Hepatocyte (in vitro differentiated cells): ENCODE data around the gene PSMC5. TPM values are rescaled to one million over a fixed set of nuclear protein-coding genes. Genes with fewer than 3 reads are reported as not detected.

Experiments
- DNase-seq: peaks from one replicate; pipeline ENCODE4 v3.0.0-alpha.2; 2016; ENCODE audit warnings: low spot score
- H2AFZ ChIP-seq: fragments of 200-600 bp; sonication (generic); 2 replicates; pipeline ENCODE4 v1.6.0; 2016; ENCODE audit warnings: antibody characterized with exemption, mild to moderate bottlenecking
- H3K27ac ChIP-seq: fragments of 200-600 bp; sonication (generic); 2 replicates; pipeline ENCODE4 v1.5.1; 2016; ENCODE audit warnings: mild to moderate bottlenecking
- H3K27me3 ChIP-seq: fragments of 200-600 bp; sonication (generic); 2 replicates; pipeline ENCODE4 v1.6.1; 2016
- H3K36me3 ChIP-seq: fragments of 200-600 bp; sonication (generic); replicated peaks from 2 replicates; pipeline ENCODE4 v1.5.1; 2016; ENCODE audit warnings: low read depth; ENCODE audit not compliant: insufficient read depth
- H3K4me1 ChIP-seq: fragments of 200-600 bp; sonication (generic); 2 replicates; pipeline ENCODE4 v1.5.1; 2016; ENCODE audit warnings: mild to moderate bottlenecking, moderate library complexity; ENCODE audit not compliant: insufficient read depth
- H3K4me2 ChIP-seq: fragments of 200-600 bp; sonication (generic); 2 replicates; pipeline ENCODE4 v1.6.0; 2016
- H3K4me3 ChIP-seq: fragments of 200-600 bp; sonication (generic); 2 replicates; pipeline ENCODE4 v1.5.1; 2016; ENCODE audit warnings: mild to moderate bottlenecking
- H3K79me2 ChIP-seq: fragments of 200-600 bp; sonication (generic); 2 replicates; pipeline ENCODE4 v1.6.0; 2017; ENCODE audit warnings: mild to moderate bottlenecking
- H3K9me2 ChIP-seq: fragments of 200-600 bp; sonication (generic); replicated peaks from 2 replicates; pipeline ENCODE4 v1.6.0; 2017; ENCODE audit warnings: mild to moderate bottlenecking; ENCODE audit not compliant: insufficient read depth
- H3K9me3 ChIP-seq: fragments of 200-600 bp; sonication (generic); 2 replicates; pipeline ENCODE4 v1.5.1; 2016; ENCODE audit warnings: low read depth, mild to moderate bottlenecking
- H4K20me1 ChIP-seq: fragments of 200-600 bp; sonication (generic); 2 replicates; pipeline ENCODE4 v1.6.0; 2016; ENCODE audit warnings: mild to moderate bottlenecking; ENCODE audit not compliant: insufficient read depth, poor library complexity, severe bottlenecking
- CTCF ChIP-seq: fragments of 200-600 bp; sonication (generic); IDR thresholded peaks from 2 replicates; pipeline ENCODE4 v1.5.1; 2016; ENCODE audit warnings: antibody characterized with exemption, mild to moderate bottlenecking; ENCODE audit not compliant: poor library complexity
- EZH2 ChIP-seq: fragments of 200-600 bp; sonication (generic); IDR thresholded peaks from 2 replicates; pipeline ENCODE4 v1.6.1; 2016; ENCODE audit warnings: antibody characterized with exemption, mild to moderate bottlenecking, borderline replicate concordance
- EZH2phosphoT487 ChIP-seq: fragments of 200-600 bp; sonication (generic); IDR thresholded peaks from one replicate; pipeline ENCODE4 v1.6.1; 2018; ENCODE audit warnings: antibody characterized with exemption, mild to moderate bottlenecking, low read depth, moderate library complexity; ENCODE audit not compliant: unreplicated experiment, severe bottlenecking
- WGBS: methylation state at CpG from one replicate; pipeline ENCODE4 v1.1.6; 2016; ENCODE audit warnings: low lambda C conversion rate; ENCODE audit errors: missing lambda C conversion rate; 5-methylcytosine and 5-hydroxymethylcytosine counted together
- polyA plus RNA-seq: library from polyadenylated mRNA; unstranded; fragments of >200 nt; fragmentation: Nextera tagmentation; extraction: Ambion mirVana; gene quantifications from 2 replicates; pipeline ENCODE4 v1.2.1, GENCODE V29; 2016
- total RNA-seq: library from RNA; depleted of rRNA; stranded (reverse); fragments of >200 nt; gene quantifications from 2 replicates; pipeline ENCODE4 v1.2.3, GENCODE V29; 2014

The PSMC5 gene
- total and polyA plus RNA-seq, 2 experiments from 2014 or later: 46.6 to 132 TPM

DNA sequence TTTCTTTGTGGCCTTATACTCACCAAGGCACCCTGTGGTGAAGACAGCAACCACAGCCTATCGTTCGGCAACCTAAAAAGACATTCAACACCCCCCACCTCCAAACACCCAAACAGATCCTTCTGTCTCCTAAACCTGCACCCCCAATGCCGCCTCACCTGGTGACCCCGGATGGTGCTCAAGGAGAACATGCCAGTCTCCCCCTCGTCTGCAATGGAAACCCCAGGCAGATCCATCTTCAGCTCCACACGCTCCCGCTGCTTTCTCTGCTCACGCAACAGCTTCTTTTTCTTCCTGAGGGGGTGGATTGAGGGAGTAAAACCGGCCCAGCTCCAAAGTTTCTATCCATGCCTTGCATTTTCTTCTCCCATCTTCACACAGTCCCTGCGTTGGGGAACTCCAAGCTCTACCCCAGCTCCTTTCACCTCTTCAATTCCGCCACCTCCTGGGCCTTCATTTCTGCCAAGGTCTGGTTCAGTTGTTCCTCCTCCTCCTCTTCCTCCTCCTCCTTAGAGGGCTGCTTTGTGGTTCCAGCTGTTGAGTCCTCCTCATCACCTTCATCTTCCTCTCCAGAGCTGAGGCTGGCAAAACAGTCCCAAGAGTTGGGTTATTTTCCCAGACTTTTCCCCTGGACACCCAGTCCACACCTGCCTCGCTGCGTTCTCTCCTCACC, 3.4 kb upstream of the PSMC5 start:
- peaks cover 37% of the 10 kb centered on the region for H3K79me2 ChIP-seq

GRCh38 chr17:63824362-63824761, 2.9 kb upstream of the PSMC5 start:
- TF ChIP-seq EZH2: no peak
- no peak for TF ChIP-seq CTCF
- no peak for TF ChIP-seq EZH2phosphoT487
- no peak for DNase-seq
- no peak overlapping the region for H2AFZ ChIP-seq
- H4K20me1 ChIP-seq: no peaks in the 10 kb centered on the region
- peaks cover 20% of the 10 kb centered on the region for H3K4me1 ChIP-seq
- no peaks in the 10 kb centered on the region for H3K9me3 ChIP-seq
- H3K27ac ChIP-seq: no peak overlapping the region
- no peak overlapping the region for H3K4me2 ChIP-seq
- 98% methylated on average over 9 of the region's 9 CpGs for WGBS
- no peaks in the 10 kb centered on the region for H3K27me3 ChIP-seq
- H3K9me2 ChIP-seq: no peaks in the 10 kb centered on the region
- H3K79me2 ChIP-seq: peaks cover 43% of the 10 kb centered on the region
- H3K36me3 ChIP-seq: peaks cover under 1% of the 10 kb centered on the region
- no peak overlapping the region for H3K4me3 ChIP-seq

More for the DNA sequence above, 3.4 kb upstream of the PSMC5 start:
- TF ChIP-seq EZH2: no peak
- no peak for TF ChIP-seq EZH2phosphoT487
- TF ChIP-seq CTCF: no peak
- no peak for DNase-seq
- no peak overlapping the region for H3K4me3 ChIP-seq
- H3K27ac ChIP-seq: no peak overlapping the region
- peaks cover 15% of the 10 kb centered on the region for H3K4me1 ChIP-seq
- WGBS: 97% methylated on average over 13 of the region's 13 CpGs
- no peaks in the 10 kb centered on the region for H3K27me3 ChIP-seq
- no peak overlapping the region for H3K4me2 ChIP-seq
- no peaks in the 10 kb centered on the region for H3K9me2 ChIP-seq
- H3K9me3 ChIP-seq: no peaks in the 10 kb centered on the region
- no peaks in the 10 kb centered on the region for H4K20me1 ChIP-seq
- no peak overlapping the region for H2AFZ ChIP-seq
- no peaks in the 10 kb centered on the region for H3K36me3 ChIP-seq

DNA sequence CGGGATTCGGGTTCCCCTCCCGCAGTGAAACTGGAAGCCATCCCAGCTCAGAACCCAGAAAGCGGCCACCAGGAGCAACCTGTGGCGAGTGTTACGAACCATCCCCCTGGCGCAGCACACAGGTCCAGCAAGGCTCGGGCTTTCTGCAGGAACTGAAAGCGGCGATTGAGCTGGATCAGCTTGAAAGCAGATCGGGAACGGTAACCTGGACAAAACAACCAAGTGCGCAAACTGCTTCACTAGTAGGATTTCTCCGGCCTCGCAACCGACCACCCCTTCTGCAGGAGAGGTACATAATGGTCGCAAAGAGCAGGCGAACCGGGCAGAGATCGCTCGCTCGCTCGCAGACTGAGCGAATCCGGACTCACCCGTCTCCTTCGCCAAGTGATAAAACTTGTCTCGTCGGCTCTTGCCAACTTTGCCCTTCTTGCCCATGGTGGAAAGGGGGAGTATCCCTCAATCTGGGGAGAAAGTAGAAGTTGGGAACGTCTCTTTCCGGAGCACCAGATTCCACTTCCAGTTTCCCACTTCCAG, 696 bp upstream of the PSMC5 start:
- peak overlapping the region; percentile 98 for H3K4me2 ChIP-seq
- H3K9me2 ChIP-seq: no peaks in the 10 kb centered on the region
- no peaks in the 10 kb centered on the region for H3K27me3 ChIP-seq
- H3K4me3 ChIP-seq: peak overlapping the region; percentile 72
- peak overlapping the region; percentile 41 for H2AFZ ChIP-seq
- TF ChIP-seq EZH2phosphoT487 (no peak), EZH2 (no peak), CTCF (no peak)
- H3K4me1 ChIP-seq: peaks cover 20% of the 10 kb centered on the region
- peak; percentile 38 for DNase-seq
- H3K27ac ChIP-seq: peak overlapping the region; percentile 91
- peaks cover 4% of the 10 kb centered on the region for H3K36me3 ChIP-seq
- H3K79me2 ChIP-seq: peaks cover 49% of the 10 kb centered on the region
- WGBS: 3% methylated on average over 31 of the region's 31 CpGs
- H3K9me3 ChIP-seq: no peaks in the 10 kb centered on the region
- H4K20me1 ChIP-seq: no peaks in the 10 kb centered on the region
